GM18520 (cell line): ENCODE results near the gene ASIC5.
A peak's percentile ranks its signal among the peaks of the same experiment; 100 is the strongest.

ENCODE experiments used
- ATAC-seq: cut with Tn5 transposase; IDR thresholded peaks from one replicate; pipeline ENCODE4 v1.9.1; 2021; ENCODE audit not compliant: unreplicated experiment

ASIC5 gene

GRCh38 chr4:155883895-155884294, 17.8 kb upstream of the ASIC5 start:
- ATAC-seq, result no peak

- ATAC-seq, result no peak
Measured at GRCh38 chr4:155881555-155881954, 15.5 kb upstream of the ASIC5 start.

- ATAC-seq, result no peak
Measured at GRCh38 chr4:155879767-155880166, 13.7 kb upstream of the ASIC5 start.

- peak; percentile 75 for ATAC-seq
Measured at GRCh38 chr4:155878611-155879010, 12.5 kb upstream of the ASIC5 start.

- ATAC-seq, result no peak
Measured at GRCh38 chr4:155877971-155878370, 11.9 kb upstream of the ASIC5 start.

- ATAC-seq, result no peak
Measured at GRCh38 chr4:155875878-155876277, 9.8 kb upstream of the ASIC5 start.

GRCh38 chr4:155855897-155856296, 10.2 kb downstream of the ASIC5 start:
- no peak for ATAC-seq

- no peak for ATAC-seq
Measured at GRCh38 chr4:155854582-155855226, 11.4 kb downstream of the ASIC5 start.

GRCh38 chr4:155853189-155853588, 12.9 kb downstream of the ASIC5 start:
- ATAC-seq, result no peak

- no peak for ATAC-seq
Measured at GRCh38 chr4:155849042-155849441, 17.0 kb downstream of the ASIC5 start.

GRCh38 chr4:155846929-155847328, 19.1 kb downstream of the ASIC5 start:
- ATAC-seq, result no peak

- ATAC-seq, result no peak
Measured at GRCh38 chr4:155842080-155842479, 24.0 kb downstream of the ASIC5 start.

- ATAC-seq, result peak; percentile 45
Measured at GRCh38 chr4:155837203-155837796, 28.8 kb downstream of the ASIC5 start.

GRCh38 chr4:155832664-155833063, 33.4 kb downstream of the ASIC5 start:
- ATAC-seq, result no peak

- ATAC-seq, result no peak
Measured at GRCh38 chr4:155828628-155829027, 37.4 kb downstream of the ASIC5 start.

GRCh38 chr4:155822572-155822971, 43.5 kb downstream of the ASIC5 start:
- ATAC-seq, result peak; percentile 50

- no peak for ATAC-seq
Measured at GRCh38 chr4:155820887-155821518, 45.1 kb downstream of the ASIC5 start.

GRCh38 chr4:155819066-155819465, 47.0 kb downstream of the ASIC5 start:
- no peak for ATAC-seq

- no peak for ATAC-seq
Measured at GRCh38 chr4:155818639-155819038, 47.4 kb downstream of the ASIC5 start.

GRCh38 chr4:155811083-155811482, 55.0 kb downstream of the ASIC5 start:
- ATAC-seq, result no peak

- peak; percentile 96 for ATAC-seq
Measured at GRCh38 chr4:155809835-155810234, 56.2 kb downstream of the ASIC5 start.

- ATAC-seq, result no peak
Measured at GRCh38 chr4:155807021-155807420, 59.1 kb downstream of the ASIC5 start.
